Posterior vena cava (tissue), 2 donors: ENCODE measurements around the gene CDC42SE2. TPM values are rescaled to one million over a fixed set of nuclear protein-coding genes. Genes with fewer than 3 reads are reported as not detected.
"Not testable (repeated sequence)": the region's sequence is repeated elsewhere in the genome, so short reads cannot be mapped to it uniquely, and the experiment has no call there.

Experiments
- DNase-seq: peaks from one replicate; pipeline ENCODE4 v3.0.0-alpha.2; 2020; ENCODE audit warnings: low spot score
- intact Hi-C, 2 donors: fragments of 100-400 bp; cut with DNase I; formaldehyde crosslinking; loops; one replicate each; pipeline versions ENCODE4 v1.14.1 to v1.14.2; 2022 to 2023
- total RNA-seq, 2 donors: library from RNA; stranded (reverse); fragmentation: NEBNext Ultra II Directional; extraction: Animal tissue kit (Norgen Biotek cat#: 25700); gene quantifications; one replicate each; pipeline ENCODE4 v1.2.1, GENCODE V29; 2021
- donor health status: DM: yes; HTN: yes; CAD: no.
- donor health status: DM: yes; HTN: yes; CAD: no.

Gene CDC42SE2
- total RNA-seq, 2 donors from 2014 or later, result 17.0 to 18.5 TPM

GRCh38 chr5:131355971-131356528 is 92.2 kb downstream of the CDC42SE2 start:
- intact Hi-C loops, result no loop called here
- DNase-seq, result no peak

DNA sequence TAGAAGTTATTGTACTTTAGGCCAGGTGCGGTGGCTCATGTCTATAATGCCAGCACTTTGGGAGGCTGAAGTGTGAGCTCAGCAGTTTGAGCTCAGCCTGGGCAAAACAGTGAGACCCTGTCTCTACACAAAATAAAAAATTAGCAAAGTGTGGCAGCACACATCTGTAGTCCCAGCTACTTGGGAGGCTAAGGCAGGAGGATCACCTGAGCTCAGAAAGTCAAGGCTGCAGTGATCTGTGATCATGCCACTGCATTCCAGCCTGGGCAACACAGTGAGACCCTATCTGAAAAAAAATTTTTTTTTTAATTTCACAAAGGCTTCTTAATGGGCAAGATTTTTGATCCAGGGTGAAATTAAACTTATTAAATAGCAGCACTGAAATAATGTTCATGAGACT is 92.8 kb downstream of the CDC42SE2 start:
- intact Hi-C loops, result no loop called here
- no peak for DNase-seq

- intact Hi-C loops, result no loop called here
- DNase-seq, result no peak
These were observed 94.1 kb downstream of the CDC42SE2 start for GRCh38 chr5:131357739-131358561.

DNA sequence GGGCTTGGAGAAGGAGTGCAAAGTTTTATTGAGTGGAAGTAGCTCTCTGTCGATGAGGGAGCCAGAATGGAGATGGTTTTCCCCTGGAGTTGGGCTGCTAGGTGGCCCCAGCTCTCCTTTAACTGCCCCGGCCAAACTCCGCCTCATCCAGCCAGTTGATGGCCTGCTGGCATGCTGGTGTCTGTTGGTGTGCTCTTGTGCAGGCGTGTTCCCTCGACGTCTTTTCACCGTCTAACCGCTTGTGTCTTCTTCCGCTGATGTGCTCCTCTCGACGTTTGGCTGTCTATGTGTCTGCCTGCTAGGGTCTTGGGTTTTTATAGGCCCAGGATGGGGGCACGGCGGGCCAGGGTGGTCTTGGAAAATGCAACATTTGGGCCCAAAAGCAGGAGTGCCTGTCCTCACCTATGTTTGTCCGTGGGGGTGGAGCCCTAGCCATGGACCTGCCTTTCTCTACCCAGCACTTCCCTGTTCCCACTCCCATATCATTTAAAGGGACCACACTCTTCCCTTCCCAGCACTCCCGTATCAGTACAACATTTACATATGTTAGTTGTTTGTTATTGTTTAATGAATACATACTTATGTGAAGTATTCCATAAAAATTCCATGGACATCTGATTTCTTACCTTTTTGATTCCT is 97.9 kb downstream of the CDC42SE2 start:
- DNase-seq, result no peak
- intact Hi-C loops, result no loop called here

DNA sequence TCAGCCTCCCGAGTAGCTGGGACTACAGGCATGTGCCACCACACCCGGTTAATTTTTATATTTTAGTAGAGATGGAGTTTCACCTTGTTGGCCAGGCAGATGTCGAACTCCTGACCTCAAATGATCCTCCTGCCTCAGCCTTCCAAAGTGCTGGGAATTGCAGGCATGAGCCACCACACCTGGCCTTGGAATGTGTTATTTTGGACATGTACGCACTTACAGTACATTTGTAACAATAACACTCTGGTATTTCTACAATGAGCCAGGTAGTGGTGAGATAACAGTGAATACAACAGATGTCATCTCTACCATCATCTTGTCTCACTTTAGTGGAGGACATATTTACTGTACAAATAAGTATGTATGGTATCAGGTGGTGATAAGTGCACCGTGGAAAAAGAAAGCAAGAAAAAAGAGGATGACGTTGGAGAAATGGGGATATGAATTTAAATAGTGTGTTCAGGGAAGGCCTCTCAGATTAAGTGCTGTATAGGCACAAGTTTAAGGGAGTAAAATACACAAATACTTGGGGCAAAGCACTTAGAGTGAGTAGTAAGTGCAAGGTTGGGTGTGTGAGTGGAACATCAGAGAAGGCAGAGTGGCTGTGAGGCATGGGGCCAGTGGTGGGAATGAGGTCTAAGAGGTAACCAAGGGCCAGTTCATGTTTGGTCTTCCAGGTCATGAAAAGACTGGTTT is 100.1 kb downstream of the CDC42SE2 start:
- intact Hi-C loops, result no loop called here

GRCh38 chr5:131364507-131365050 is 100.7 kb downstream of the CDC42SE2 start:
- intact Hi-C loops, result no loop called here
- DNase-seq, result no peak

More for the DNA sequence above, 100.1 kb downstream of the CDC42SE2 start:
- no peak for DNase-seq

DNA sequence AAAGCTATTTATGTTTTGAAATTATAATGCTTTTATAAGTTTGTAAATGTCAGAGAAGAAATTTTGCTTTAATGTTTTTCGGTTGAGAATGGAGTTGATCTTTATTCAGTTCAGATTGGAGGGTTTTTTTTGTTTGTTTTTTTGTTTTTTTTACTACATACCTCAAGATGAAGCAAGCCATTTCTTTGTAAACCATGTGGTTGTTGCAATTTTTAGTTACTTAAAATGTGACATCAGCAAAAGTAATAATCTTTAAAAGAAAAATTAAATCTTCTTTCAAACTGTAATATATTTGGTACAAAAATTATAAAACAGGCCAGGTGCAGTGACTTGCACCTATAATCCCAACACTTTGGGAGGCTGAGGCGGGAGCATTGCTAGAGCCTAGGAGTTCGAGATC is 102.6 kb downstream of the CDC42SE2 start:
- DNase-seq, result no peak
- intact Hi-C loops, result no loop called here

GRCh38 chr5:131367219-131367860 is 103.5 kb downstream of the CDC42SE2 start:
- intact Hi-C loops, result no loop called here
- DNase-seq, result no peak

DNA sequence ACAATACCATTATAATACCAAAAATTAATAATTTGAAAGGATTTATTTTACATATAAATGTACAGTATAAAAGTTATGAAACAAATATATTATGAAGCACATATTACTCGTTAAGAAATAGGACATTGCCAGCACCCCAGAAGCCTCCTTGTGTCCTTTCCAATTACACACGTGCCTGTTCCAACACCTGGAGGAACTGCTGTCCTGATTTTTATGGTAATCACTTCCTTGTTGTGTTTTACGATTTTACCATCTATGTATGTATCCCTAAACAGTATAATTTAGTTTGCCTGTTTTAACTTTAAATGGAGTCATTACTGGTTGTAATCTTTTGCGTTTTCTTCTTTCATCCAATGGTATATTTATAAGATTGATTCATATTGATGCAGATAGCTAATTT is 105.0 kb downstream of the CDC42SE2 start:
- DNase-seq, result no peak

DNA sequence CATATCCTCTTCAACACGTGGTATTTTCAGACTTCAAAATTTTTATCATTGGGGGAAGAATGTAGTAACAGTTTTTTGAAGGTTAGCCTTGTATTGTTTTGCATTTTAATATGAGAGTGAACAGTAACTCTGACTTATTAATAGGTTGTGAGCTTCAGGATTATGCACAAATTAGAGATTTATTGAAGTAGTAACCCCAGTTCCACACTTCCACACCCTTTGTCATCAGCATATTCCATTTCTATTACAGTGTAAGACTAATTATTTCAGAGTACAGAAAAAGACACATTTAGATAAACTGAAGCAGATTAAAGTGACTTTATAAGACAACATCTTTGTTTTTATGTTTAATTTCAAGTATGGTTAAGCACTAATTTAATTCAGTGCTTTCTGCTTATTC is 105.7 kb downstream of the CDC42SE2 start:
- no peak for DNase-seq
- intact Hi-C loops, result no loop called here

More for the DNA sequence above, 105.0 kb downstream of the CDC42SE2 start:
- intact Hi-C loops, result no loop called here

- DNase-seq, result no peak
These were observed 108.0 kb downstream of the CDC42SE2 start for GRCh38 chr5:131371835-131372234.

DNA sequence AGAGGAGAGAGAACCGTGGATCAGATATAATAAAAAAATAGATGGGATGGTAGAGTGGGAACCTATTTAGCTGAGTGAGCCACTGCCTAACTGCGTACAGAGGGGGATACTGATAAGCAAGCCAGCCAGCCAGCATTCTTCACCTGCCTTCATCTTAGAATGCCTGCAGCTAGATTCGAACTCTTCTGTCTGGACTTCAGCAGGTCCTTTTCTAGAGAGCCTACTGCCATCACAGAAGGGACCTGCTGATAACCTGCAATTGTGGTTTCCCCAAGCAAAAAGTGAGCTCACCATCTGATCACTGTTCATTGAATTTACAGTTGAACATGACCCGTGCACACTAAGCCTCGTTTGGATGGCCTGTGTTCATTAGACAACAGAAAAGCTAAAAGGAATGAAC is 109.4 kb downstream of the CDC42SE2 start:
- DNase-seq, result no peak
- intact Hi-C loops, result no loop called here

More at GRCh38 chr5:131371835-131372234, 108.0 kb downstream of the CDC42SE2 start:
- intact Hi-C loops, result no loop called here

GRCh38 chr5:131375351-131375750 is 111.5 kb downstream of the CDC42SE2 start:
- intact Hi-C loops, result no loop called here
- no peak for DNase-seq

DNA sequence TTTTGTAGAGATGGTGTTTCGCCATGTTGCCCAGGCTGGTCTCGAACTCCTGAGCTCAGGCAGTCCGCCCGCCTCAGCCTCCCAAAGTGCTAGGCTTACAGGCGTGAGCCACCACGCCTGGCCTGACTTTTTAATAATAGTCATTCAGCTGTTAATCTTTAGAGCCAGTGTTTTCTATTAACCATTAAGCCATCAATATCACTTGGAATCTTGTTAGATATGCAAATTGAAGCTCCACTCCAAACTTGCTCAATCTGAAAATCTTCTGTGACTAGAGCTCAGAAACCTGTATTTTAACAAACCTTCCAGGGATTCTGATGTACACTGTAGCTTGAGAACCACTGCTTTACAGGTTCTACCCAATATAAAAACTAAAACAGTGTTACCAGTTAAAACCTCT is 113.5 kb downstream of the CDC42SE2 start:
- intact Hi-C loops, result no loop called here
- no peak for DNase-seq

DNA sequence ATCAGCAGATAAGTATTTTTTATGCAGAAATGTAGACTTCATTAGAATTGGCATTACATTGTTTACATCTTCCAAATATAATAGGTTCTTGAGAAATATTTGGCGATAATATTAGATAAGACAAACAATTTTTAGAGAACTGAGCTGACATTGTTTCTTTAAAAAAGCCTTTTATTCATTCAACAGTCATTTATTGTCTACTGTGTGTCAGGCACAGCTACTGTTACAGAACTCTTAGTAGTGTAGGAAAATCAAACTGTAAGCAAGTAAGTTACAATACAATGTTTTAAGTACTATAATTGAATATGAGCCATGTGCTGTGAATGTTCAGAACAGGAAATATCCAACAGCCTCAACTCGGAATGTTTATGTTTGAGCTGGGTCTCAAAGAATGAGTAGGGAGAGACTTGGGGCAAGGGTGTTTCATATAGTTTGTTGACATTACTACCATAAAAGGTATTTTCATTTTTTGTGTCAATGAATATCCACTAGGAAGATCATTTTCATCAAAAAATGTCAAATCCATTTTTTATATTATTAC is 114.0 kb downstream of the CDC42SE2 start:
- intact Hi-C loops, result no loop called here
- DNase-seq, result no peak

GRCh38 chr5:131378721-131379541 is 115.1 kb downstream of the CDC42SE2 start:
- intact Hi-C loops, result no loop called here

GRCh38 chr5:131379723-131380122 is 115.9 kb downstream of the CDC42SE2 start:
- intact Hi-C loops, result no loop called here
- no peak for DNase-seq

More at GRCh38 chr5:131378721-131379541, 115.1 kb downstream of the CDC42SE2 start:
- DNase-seq, result no peak

DNA sequence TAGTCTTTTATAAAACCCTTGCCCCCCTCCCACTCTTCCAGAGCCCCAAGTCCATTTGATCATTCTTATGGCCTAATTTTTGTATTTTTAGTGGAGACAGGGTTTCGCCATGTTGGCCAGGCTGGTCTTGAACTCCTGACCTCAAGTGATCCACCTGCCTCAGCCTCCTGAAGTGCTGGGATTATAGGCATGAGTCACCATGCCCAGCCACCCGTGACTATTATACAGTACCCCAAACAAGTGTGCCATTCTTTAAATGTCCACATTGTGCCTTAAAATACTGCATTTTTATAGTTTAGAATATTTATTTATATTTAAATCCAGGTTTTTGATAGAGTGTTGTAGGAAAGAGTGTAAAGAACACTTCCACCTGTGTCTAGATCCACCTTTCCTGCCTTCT is 116.4 kb downstream of the CDC42SE2 start:
- DNase-seq, intact Hi-C loops: not testable (repeated sequence)
